GM12878 (cell line): Measurements from ENCODE around the gene MCM5. TPM values are rescaled to one million over a fixed set of nuclear protein-coding genes. Genes with fewer than 3 reads are reported as not detected.

Experiments used
- ATAC-seq: fragments of 200-7000 bp; cut with Tn5 transposase; 3 replicates; pipeline ENCODE4 v1.9.1; 2020; ENCODE audit warnings: mild to moderate bottlenecking, moderate library complexity
- BruUV-seq: library from RNA; stranded (reverse); fragments of 400-500 nt; replicated peaks from 2 replicates; lab custom pipeline; 2021; lab: Mats Ljungman, UMichigan
- CTCF ChIA-PET: fragments of 300-600 bp; sonication (Branson Sonifier 250); formaldehyde crosslinking; extraction: SDS; loops from one replicate; lab custom pipeline; 2021; ENCODE audit warnings: inconsistent platforms; lab: Yijun Ruan, JAX
- POLR2A ChIA-PET: fragments of 350-600 bp; formaldehyde crosslinking; extraction: SDS; loops from one replicate; lab custom pipeline; 2021; ENCODE audit warnings: inconsistent platforms; lab: Charles Lee
- RAD21 ChIA-PET: fragments of 300-600 bp; sonication (Branson Sonifier 250); formaldehyde crosslinking; loops from one replicate; lab custom pipeline; 2023; ENCODE audit warnings: antibody characterized with exemption; ENCODE audit not compliant: unreplicated experiment; lab: Charles Lee
- SMC1A ChIA-PET: fragments of 300-600 bp; sonication (Branson Sonifier 250); formaldehyde crosslinking; loops from one replicate; lab custom pipeline; 2023; ENCODE audit not compliant: unreplicated experiment, uncharacterized antibody; lab: Charles Lee
- DNase-seq: peaks from one replicate; pipeline ENCODE4 v3.0.0-alpha.2; 2011; ENCODE audit warnings: low read depth, low spot score
- FAIRE-seq: peaks from 3 replicates; lab custom pipeline; 2011; peaks lifted over from hg19 to GRCh38; lab: Jason Lieb, UNC
- H2AFZ ChIP-seq: 2 replicates; pipeline ENCODE4 v1.6.0; 2011; ENCODE audit warnings: low read depth, low read length, control low read depth; ENCODE audit not compliant: control insufficient read depth
- H3K27ac ChIP-seq: 2 replicates; pipeline ENCODE4 v1.5.1; 2011; ENCODE audit warnings: control low read depth; ENCODE audit not compliant: control insufficient read depth, insufficient read depth
- H3K27me3 ChIP-seq, 2 experiments: replicated peaks in 1 of 2; 2 replicates each; pipeline versions ENCODE4 v1.6.0 to v1.6.1; 2011; ENCODE audit warnings: low read length in 1 of 2; ENCODE audit not compliant: control insufficient read depth in 2 of 2, insufficient read depth in 2 of 2
- H3K36me3 ChIP-seq, 2 experiments: 2 replicates each; pipeline ENCODE4 v1.5.1; 2011; ENCODE audit warnings: low read length in 1 of 2; ENCODE audit not compliant: control insufficient read depth in 2 of 2, insufficient read depth in 2 of 2
- H3K4me1 ChIP-seq: 2 replicates; pipeline ENCODE4 v1.6.1; 2011; ENCODE audit warnings: mild to moderate bottlenecking, low read length, moderate library complexity, mixed read lengths; ENCODE audit not compliant: control insufficient read depth, insufficient read depth
- H3K4me2 ChIP-seq: 2 replicates; pipeline ENCODE4 v1.6.0; 2011; ENCODE audit warnings: control low read depth; ENCODE audit not compliant: control insufficient read depth, insufficient read depth
- H3K4me3 ChIP-seq: fragments of 200-600 bp; sonication (generic); 2 replicates; pipeline ENCODE4 v1.5.1; 2016
- H3K79me2 ChIP-seq: 2 replicates; pipeline ENCODE4 v1.6.0; 2011; ENCODE audit warnings: low read length; ENCODE audit not compliant: control insufficient read depth, insufficient read depth
- H3K9ac ChIP-seq: 2 replicates; pipeline ENCODE4 v1.8.0; 2011; ENCODE audit warnings: low read length, control low read depth, mixed read lengths; ENCODE audit not compliant: control insufficient read depth, insufficient read depth
- H3K9me3 ChIP-seq: replicated peaks from 3 replicates; pipeline ENCODE4 v1.5.1; 2011; ENCODE audit warnings: mild to moderate bottlenecking, low read length; ENCODE audit not compliant: control insufficient read depth, insufficient read depth
- H4K20me1 ChIP-seq: 2 replicates; pipeline ENCODE4 v1.6.0; 2011; ENCODE audit not compliant: control insufficient read depth, insufficient read depth
- CHD2 ChIP-seq: IDR thresholded peaks from 2 replicates; pipeline ENCODE4 v1.6.1; 2011; ENCODE audit warnings: low read depth, low read length, improper control_type of control experiment, borderline replicate concordance
- CUX1 ChIP-seq: IDR thresholded peaks from 2 replicates; pipeline ENCODE4 v1.6.1; 2012; ENCODE audit warnings: improper control_type of control experiment, low read depth, low read length; ENCODE audit not compliant: insufficient replicate concordance
- HDGF ChIP-seq: fragments of 450-650 bp; IDR thresholded peaks from 2 replicates; pipeline ENCODE4 v1.6.1; 2016; ENCODE audit warnings: antibody characterized with exemption
- MLLT1 ChIP-seq: fragments of 450-650 bp; IDR thresholded peaks from 2 replicates; pipeline ENCODE4 v1.6.1; 2016; ENCODE audit warnings: mild to moderate bottlenecking
- POLR2AphosphoS5 ChIP-seq: IDR thresholded peaks from 2 replicates; pipeline ENCODE4 v1.6.1; 2011; ENCODE audit warnings: mild to moderate bottlenecking, low read length, inconsistent platforms
- RB1 ChIP-seq: fragments of 450-650 bp; formaldehyde crosslinking; IDR thresholded peaks from 2 replicates; pipeline ENCODE4 v1.6.1; 2017; ENCODE audit warnings: mild to moderate bottlenecking, borderline replicate concordance
- SMAD5 ChIP-seq: IDR thresholded peaks from 2 replicates; pipeline ENCODE4 v1.6.1; 2016; ENCODE audit warnings: antibody characterized with exemption, low read depth
- TCF7 ChIP-seq: IDR thresholded peaks from 2 replicates; pipeline ENCODE4 v1.6.1; 2014; ENCODE audit warnings: antibody characterized with exemption, borderline replicate concordance
- WGBS: methylation state at CpG from one replicate; pipeline ENCODE4 v1.1.6; 2016; ENCODE audit warnings: low lambda C conversion rate; ENCODE audit not compliant: insufficient replicate concordance, insufficient coverage; ENCODE audit errors: missing lambda C conversion rate; 5-methylcytosine and 5-hydroxymethylcytosine counted together
- in situ Hi-C: fragments of 300-500 bp; cut with MboI; formaldehyde crosslinking; loops from 9 replicates; pipeline ENCODE4 v1.14.3; 2018; ENCODE audit warnings: mixed read lengths
- intact Hi-C: fragments of 100-400 bp; cut with micrococcal nuclease; formaldehyde crosslinking; loops from one replicate; pipeline ENCODE4 v1.14.2; 2022; ENCODE audit not compliant: unreplicated experiment
- polyA plus RNA-seq, 11 experiments: library from polyadenylated mRNA; depleted of rRNA in 4 of 11; unstranded in 6 of 11; stranded (reverse) in 5 of 11; fragments of >200 nt; fragmentation: Nextera tagmentation in 4 of 11; fragmentation: Illumina TruSeq in 1 of 11; extraction: Ambion mirVana in 4 of 11; extraction: Trizol in 1 of 11; gene quantifications; 1 replicate in 1 of 11; 2 replicates in 10 of 11; pipeline versions ENCODE4 v1.2.1 to v1.2.3, GENCODE V29; 2011 to 2016; ENCODE audit warnings: inconsistent platforms in 2 of 11, missing spikeins in 2 of 11, low read depth in 1 of 11
- total RNA-seq, 4 experiments: library from RNA; depleted of rRNA in 3 of 4; stranded (reverse); fragments of >200 nt in 3 of 4; fragmentation: Illumina TruSeq in 1 of 4; extraction: Trizol in 1 of 4; gene quantifications; 2 replicates each; pipeline versions ENCODE4 v1.2.1 to v1.2.3, GENCODE V29; 2013 to 2021

MCM5 gene
- total and polyA plus RNA-seq, 10 of the 15 experiments (the other 5 are each of a cell fraction or from before 2014, with no cell fraction given): 14.1 to 360 (median 164) TPM

- CTCF ChIA-PET: interaction anchor here (0.9 to 3.1 kb wide), 5 partner anchors 13 to 31 kb away, joined by 3 to 23 read pairs (median 7); no protein-coding TSS in a partner anchor
- Histone ChIP-seq H3K4me1 (peaks cover 27% of the 10 kb centered on the region), H3K79me2 (peaks cover 4% of the 10 kb centered on the region), H3K36me3 (peaks cover 1 to 2% of the 10 kb centered on the region in 2 experiments; a peak in 3 of 4 replicates), H3K9ac (peak overlapping the region; percentile 87), H3K9me3 (no peaks in the 10 kb centered on the region), H3K4me3 (peak overlapping the region; percentile 71), H4K20me1 (no peaks in the 10 kb centered on the region), H2AFZ (peak overlapping the region; percentile 86), H3K27ac (peak overlapping the region; percentile 48), H3K4me2 (peak overlapping the region; percentile 52), H3K27me3 (no peaks in the 10 kb centered on the region)
- intact Hi-C loops: no loop called here
- TSS peak; percentile 59 for BruUV-seq
- POLR2A ChIA-PET: interaction anchor here (1.2 to 2.3 kb wide), 5 partner anchors 9 to 29 kb away, joined by 3 to 18 read pairs (median 7); no protein-coding TSS in a partner anchor
- RAD21 ChIA-PET: interaction anchor here (0.9 to 6.3 kb wide), 6 partner anchors 9 to 30 kb away, joined by 4 to 39 read pairs (median 10); no protein-coding TSS in a partner anchor
- FAIRE-seq (no peak), DNase-seq (no peak), ATAC-seq (no peak; the same call in 1 of the 3 replicates)
- in situ Hi-C loops: loop anchor here (25.0 kb wide), 1 partner anchor 1831 kb away; the partner anchor contains the start of gene SSTR3
- 31% methylated on average over 5 of the region's 5 CpGs for WGBS
- SMC1A ChIA-PET: interaction anchor here (0.8 to 4.7 kb wide), 10 partner anchors 8 to 30 kb away, joined by 3 to 26 read pairs (median 4); no protein-coding TSS in a partner anchor
- TF ChIP-seq SMAD5: no peak
- TF ChIP-seq HDGF: peak; percentile 70; the same call in 1 of the 2 replicates
- TF ChIP-seq POLR2AphosphoS5: no peak
- no peak for TF ChIP-seq CUX1
- 0 out of 2 replicates have a peak, but pooled peaks have one; percentile 4 for TF ChIP-seq RB1
- TF ChIP-seq TCF7: no peak
- 0 out of 2 replicates have a peak, but pooled peaks have one; percentile 3 for TF ChIP-seq MLLT1
- TF ChIP-seq CHD2: no peak
These were observed 18.4 kb upstream of the MCM5 start for GRCh38 chr22:35381424-35382009.
